H1 (cell line): ENCODE data around the gene IGSF9. TPM values are rescaled to one million over a fixed set of nuclear protein-coding genes. Genes with fewer than 3 reads are reported as not detected.

Experiments used
- ATF2 ChIP-seq: IDR thresholded peaks from 2 replicates; pipeline ENCODE4 v1.6.1; 2012; ENCODE audit warnings: low read length, inconsistent platforms
- CTBP2 ChIP-seq: IDR thresholded peaks from 2 replicates; pipeline ENCODE4 v1.7.0; 2011; ENCODE audit warnings: borderline replicate concordance, mild to moderate bottlenecking, moderate library complexity, mixed read lengths, low read length; ENCODE audit not compliant: insufficient read depth, insufficient read length
- EP300 ChIP-seq, 2 experiments: IDR thresholded peaks; 1 replicate in 1 of 2; 2 replicates in 1 of 2; pipeline ENCODE4 v1.6.1; 2011 to 2012; ENCODE audit warnings: low read depth in 2 of 2, low read length in 2 of 2, mild to moderate bottlenecking in 2 of 2, borderline replicate concordance in 1 of 2, inconsistent platforms in 1 of 2, moderate library complexity in 1 of 2
- HDAC6 ChIP-seq: IDR thresholded peaks from one replicate; pipeline ENCODE4 v1.7.1; 2012; ENCODE audit warnings: low read depth, mild to moderate bottlenecking, inconsistent platforms, low read length, moderate library complexity
- RFX5 ChIP-seq: IDR thresholded peaks from 2 replicates; pipeline ENCODE4 v1.6.1; 2011; ENCODE audit warnings: low read depth, low read length, improper control_type of control experiment, borderline replicate concordance
- SAP30 ChIP-seq: fragments of 300-600 bp; sonication (generic); IDR thresholded peaks from 2 replicates; pipeline ENCODE4 v1.7.1; 2012; ENCODE audit warnings: low read length, moderate library complexity, mild to moderate bottlenecking, inconsistent platforms; ENCODE audit not compliant: insufficient read depth, insufficient replicate concordance
- SIX5 ChIP-seq: IDR thresholded peaks from 2 replicates; pipeline ENCODE4 v1.6.1; 2011; ENCODE audit warnings: mild to moderate bottlenecking, low read depth, low read length
- SP1 ChIP-seq: IDR thresholded peaks from 2 replicates; pipeline ENCODE4 v1.6.1; 2011; ENCODE audit warnings: low read depth, low read length
- SP2 ChIP-seq: IDR thresholded peaks from 2 replicates; pipeline ENCODE4 v1.6.1; 2012; ENCODE audit warnings: mild to moderate bottlenecking, low read length, inconsistent platforms
- SRF ChIP-seq: IDR thresholded peaks from 2 replicates; pipeline ENCODE4 v1.6.1; 2011; ENCODE audit warnings: mild to moderate bottlenecking, low read depth, low read length, moderate library complexity
- SUZ12 ChIP-seq: fragments of 200-600 bp; sonication (generic); IDR thresholded peaks from 2 replicates; pipeline ENCODE4 v1.6.1; 2012; ENCODE audit warnings: mild to moderate bottlenecking, inconsistent platforms, low read length, moderate library complexity, mixed read lengths
- polyA plus RNA-seq, 7 experiments: library from polyadenylated mRNA; depleted of rRNA in 3 of 7; stranded (reverse) in 5 of 7; unstranded in 2 of 7; fragments of >200 nt in 5 of 7; fragments of 200-250 nt in 2 of 7; gene quantifications; 1 replicate in 5 of 7; 2 replicates in 1 of 7; 4 replicates in 1 of 7; pipeline versions ENCODE4 v1.2.1 to v1.2.3, GENCODE V29; 2011 to 2013; ENCODE audit warnings: missing spikeins in 2 of 7, mixed read lengths in 2 of 7
- total RNA-seq: library from RNA; stranded (reverse); fragmentation: NEBNext Ultra II Directional; extraction: Animal tissue kit (Norgen Biotek cat#: 25700); gene quantifications from 2 replicates; pipeline ENCODE4 v1.2.1, GENCODE V29; 2021

The IGSF9 gene
- total and polyA plus RNA-seq, 2 of the 8 experiments (the other 6 are each of a cell fraction or from before 2014, with no cell fraction given), result 10.9 to 28.1 TPM

GRCh38 chr1:159945483-159946241, at the start of gene IGSF9 (continued):
- TF ChIP-seq SP2 (no peak; the same call in 1 of the 2 replicates), RFX5 (no peak), SUZ12 (no peak), SRF (0 out of 2 replicates have a peak, but pooled peaks have one; percentile 15), ATF2 (no peak), CTBP2 (no peak), SIX5 (peak; percentile 66), HDAC6 (no peak), EP300 (IDR thresholded peaks at IDR 0.05; ENCODE audit: borderline replicate concordance in 1 of 2, low read depth in 2 of 2, low read length in 2 of 2) (no peak), SAP30 (no peak), SP1 (0 out of 2 replicates have a peak, but pooled peaks have one; percentile 58)
- TF ChIP-seq, all 59 proteins: peak for 20
